Activated naive CD8-positive, alpha-beta T cell treated with anti-CD3 and anti-CD28 coated beads, Interleukin-2, amount 50 U/mL, for 24 hours (primary cell): ENCODE data around the gene TARBP2.

ENCODE experiments used
- ATAC-seq: fragments of 150-1000 bp; cut with Tn5 transposase; one replicate; pipeline ENCODE4 v1.10.0; 2021
- DNase-seq: peaks from one replicate; pipeline ENCODE4 v3.0.0; 2021
- H3K27ac Mint-ChIP-seq: one replicate; pipeline ENCODE4 v1.8.0; 2021; ENCODE audit warnings: mild to moderate bottlenecking, mixed read lengths
- H3K27me3 Mint-ChIP-seq: one replicate; pipeline ENCODE4 v1.8.0; 2021; ENCODE audit warnings: mixed read lengths
- H3K36me3 Mint-ChIP-seq: one replicate; pipeline ENCODE4 v1.8.0; 2021; ENCODE audit warnings: low read depth, mixed read lengths
- H3K4me1 Mint-ChIP-seq: one replicate; pipeline ENCODE4 v1.8.0; 2021; ENCODE audit warnings: mixed read lengths
- H3K4me3 Mint-ChIP-seq: one replicate; pipeline ENCODE4 v1.8.0; 2021; ENCODE audit warnings: mild to moderate bottlenecking, moderate library complexity, mixed read lengths
- H3K9me3 Mint-ChIP-seq: one replicate; pipeline ENCODE4 v1.8.0; 2021; ENCODE audit warnings: mixed read lengths

Gene TARBP2, protein sequence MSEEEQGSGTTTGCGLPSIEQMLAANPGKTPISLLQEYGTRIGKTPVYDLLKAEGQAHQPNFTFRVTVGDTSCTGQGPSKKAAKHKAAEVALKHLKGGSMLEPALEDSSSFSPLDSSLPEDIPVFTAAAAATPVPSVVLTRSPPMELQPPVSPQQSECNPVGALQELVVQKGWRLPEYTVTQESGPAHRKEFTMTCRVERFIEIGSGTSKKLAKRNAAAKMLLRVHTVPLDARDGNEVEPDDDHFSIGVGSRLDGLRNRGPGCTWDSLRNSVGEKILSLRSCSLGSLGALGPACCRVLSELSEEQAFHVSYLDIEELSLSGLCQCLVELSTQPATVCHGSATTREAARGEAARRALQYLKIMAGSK

GRCh38 chr12:53500776-53501614 lies at the start of gene TARBP2:
TSS of gene TARBP2 (plus strand) at chr12:53501283. CDS start at chr12:53501409, 126 bp downstream.
- ATAC-seq (peak; percentile 84), DNase-seq (peak; percentile 92)
- H3K9me3 Mint-ChIP-seq, result no peaks in the 10 kb centered on the region
- peak within 1 kb of the TSS; percentile 90 for H3K27ac Mint-ChIP-seq
- H3K4me3 Mint-ChIP-seq, result peak within 1 kb of the TSS; percentile 88
- peaks cover 37% of the 10 kb centered on the region for H3K4me1 Mint-ChIP-seq
- H3K36me3 Mint-ChIP-seq, result peaks cover 7% of the 10 kb centered on the region
- peaks cover 1% of the 10 kb centered on the region for H3K27me3 Mint-ChIP-seq

DNA sequence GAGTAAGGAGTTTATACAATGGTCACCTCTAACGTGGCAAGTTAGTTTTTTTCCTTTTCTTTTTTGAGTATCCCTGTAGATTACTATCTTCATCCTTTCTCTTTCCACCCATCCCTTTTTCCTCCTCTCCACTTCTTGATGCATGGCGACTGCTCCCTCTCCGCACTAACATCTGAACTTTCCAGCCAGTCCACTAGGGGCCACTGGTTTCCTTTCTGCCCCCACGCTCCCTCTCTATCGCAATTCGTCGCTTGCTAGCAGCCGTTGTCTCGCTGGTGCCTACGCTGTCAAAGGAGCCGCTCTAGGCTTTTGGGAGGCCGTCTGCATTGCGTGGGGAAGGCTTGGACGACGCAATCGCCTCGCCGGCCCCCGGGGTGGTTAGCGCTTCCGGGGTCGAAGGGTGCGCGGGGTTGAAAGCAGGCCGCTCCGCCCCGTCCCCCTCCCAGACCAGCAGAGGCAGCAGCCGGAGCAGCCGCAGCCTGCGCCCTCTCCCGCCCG lies 49.4 kb upstream of the TARBP2 start, which contains the start of gene PCBP2:
Gene PCBP2, plus strand, starts transcription at position 442 of the 498 bp plus-strand sequence. CDS start 2,699 bp downstream, outside the sequence.
- Mint-ChIP-seq H3K27ac (peak within 1 kb of the TSS; percentile 99), H3K36me3 (peaks cover 54% of the 10 kb centered on the region), H3K27me3 (no peaks in the 10 kb centered on the region), H3K4me1 (peaks cover 43% of the 10 kb centered on the region), H3K9me3 (no peaks in the 10 kb centered on the region), H3K4me3 (peak within 1 kb of the TSS; percentile 97)
- ATAC-seq (peak; percentile 97), DNase-seq (peak; percentile 97)

GRCh38 chr12:53452159-53453077 lies 48.7 kb upstream of the TARBP2 start:
- peak overlapping the region; percentile 99 for H3K27ac Mint-ChIP-seq
- ATAC-seq (peak; percentile 35), DNase-seq (peak; percentile 73)
- H3K36me3 Mint-ChIP-seq, result peaks cover 57% of the 10 kb centered on the region
- H3K4me1 Mint-ChIP-seq, result peaks cover 43% of the 10 kb centered on the region
- H3K27me3 Mint-ChIP-seq, result no peaks in the 10 kb centered on the region
- no peaks in the 10 kb centered on the region for H3K9me3 Mint-ChIP-seq
- peak overlapping the region; percentile 97 for H3K4me3 Mint-ChIP-seq

DNA sequence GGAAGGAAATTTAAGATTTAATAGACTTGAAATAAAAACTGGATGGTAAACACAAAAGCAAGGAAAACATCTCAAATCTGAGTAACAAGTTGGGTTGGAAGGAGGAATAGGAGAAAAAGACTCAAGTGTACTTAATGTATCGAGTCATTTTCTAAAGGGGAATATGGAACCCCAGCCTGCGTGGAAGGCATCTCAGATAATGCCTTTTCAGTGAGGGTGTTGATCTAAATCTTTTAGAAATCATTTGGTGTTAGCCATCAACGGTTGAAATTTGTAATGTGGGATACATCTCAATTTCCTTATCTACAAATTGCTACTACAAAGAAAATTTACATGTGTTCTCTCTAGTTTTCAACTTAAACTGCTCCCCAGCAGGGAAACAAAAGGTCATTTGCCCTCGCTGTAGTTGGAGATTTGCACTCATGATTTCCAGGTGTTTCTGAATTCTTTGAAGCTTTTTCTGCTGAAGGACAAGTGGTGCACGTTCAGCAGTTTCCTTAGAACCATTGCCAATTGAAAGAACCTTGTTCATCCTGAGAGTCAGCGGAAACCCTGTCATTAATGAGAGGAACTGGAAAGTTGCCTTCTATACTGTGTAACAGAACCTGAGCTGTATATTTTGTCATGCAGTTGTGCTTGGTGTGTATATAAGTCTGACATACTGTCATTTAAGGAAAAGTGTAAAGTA lies 47.0 kb upstream of the TARBP2 start:
- no peak for ATAC-seq
- Mint-ChIP-seq H3K9me3 (no peaks in the 10 kb centered on the region), H3K27ac (peak overlapping the region; percentile 99), H3K27me3 (no peaks in the 10 kb centered on the region), H3K4me1 (peaks cover 53% of the 10 kb centered on the region), H3K36me3 (peaks cover 63% of the 10 kb centered on the region), H3K4me3 (peak overlapping the region; percentile 97)
- no peak for DNase-seq

DNA sequence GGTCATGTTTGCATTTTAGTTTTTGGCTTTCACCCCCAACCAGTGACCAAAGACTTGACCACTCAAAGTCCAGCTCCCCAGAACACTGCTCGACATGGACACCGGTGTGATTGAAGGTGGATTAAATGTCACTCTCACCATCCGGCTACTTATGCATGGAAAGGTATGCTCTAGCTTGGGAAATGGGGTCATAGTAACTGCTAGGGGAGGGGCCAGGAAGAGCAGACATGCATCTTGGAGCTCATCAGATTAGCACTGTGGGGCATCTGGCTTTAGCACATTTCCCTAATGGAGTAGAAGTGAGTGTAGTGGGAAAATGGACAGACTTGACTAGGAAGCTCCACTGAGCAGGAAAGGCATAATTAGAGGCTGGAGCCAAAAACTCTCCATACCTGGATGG lies 46.4 kb upstream of the TARBP2 start:
- peaks cover 56% of the 10 kb centered on the region for H3K4me1 Mint-ChIP-seq
- no peak for ATAC-seq
- DNase-seq, result no peak
- H3K9me3 Mint-ChIP-seq, result no peaks in the 10 kb centered on the region
- peak overlapping the region; percentile 97 for H3K4me3 Mint-ChIP-seq
- H3K36me3 Mint-ChIP-seq, result peaks cover 67% of the 10 kb centered on the region
- H3K27ac Mint-ChIP-seq, result peak overlapping the region; percentile 99
- no peaks in the 10 kb centered on the region for H3K27me3 Mint-ChIP-seq

GRCh38 chr12:53456654-53457366 lies 44.3 kb upstream of the TARBP2 start:
- no peak overlapping the region for H3K27ac Mint-ChIP-seq
- H3K9me3 Mint-ChIP-seq, result no peaks in the 10 kb centered on the region
- no peak overlapping the region for H3K4me3 Mint-ChIP-seq
- H3K36me3 Mint-ChIP-seq, result peaks cover 85% of the 10 kb centered on the region
- peaks cover 65% of the 10 kb centered on the region for H3K4me1 Mint-ChIP-seq
- no peaks in the 10 kb centered on the region for H3K27me3 Mint-ChIP-seq
- DNase-seq (no peak), ATAC-seq (no peak)

- DNase-seq (no peak), ATAC-seq (no peak)
- H3K36me3 Mint-ChIP-seq, result peaks cover 93% of the 10 kb centered on the region
- H3K9me3 Mint-ChIP-seq, result no peaks in the 10 kb centered on the region
- H3K27me3 Mint-ChIP-seq, result no peaks in the 10 kb centered on the region
- no peak overlapping the region for H3K4me3 Mint-ChIP-seq
- H3K4me1 Mint-ChIP-seq, result peaks cover 66% of the 10 kb centered on the region
- peak overlapping the region; percentile 62 for H3K27ac Mint-ChIP-seq
These were observed 42.0 kb upstream of the TARBP2 start for GRCh38 chr12:53459097-53459496.

GRCh38 chr12:53461059-53461458 lies 40.0 kb upstream of the TARBP2 start:
- no peak overlapping the region for H3K4me3 Mint-ChIP-seq
- peaks cover 90% of the 10 kb centered on the region for H3K36me3 Mint-ChIP-seq
- H3K27me3 Mint-ChIP-seq, result no peaks in the 10 kb centered on the region
- peak overlapping the region; percentile 75 for H3K27ac Mint-ChIP-seq
- ATAC-seq (no peak), DNase-seq (no peak)
- peaks cover 53% of the 10 kb centered on the region for H3K4me1 Mint-ChIP-seq
- no peaks in the 10 kb centered on the region for H3K9me3 Mint-ChIP-seq

GRCh38 chr12:53461591-53461990 lies 39.5 kb upstream of the TARBP2 start:
- Mint-ChIP-seq H3K27ac (peak overlapping the region; percentile 75), H3K4me1 (peaks cover 51% of the 10 kb centered on the region), H3K9me3 (no peaks in the 10 kb centered on the region), H3K36me3 (peaks cover 90% of the 10 kb centered on the region), H3K27me3 (no peaks in the 10 kb centered on the region), H3K4me3 (no peak overlapping the region)
- DNase-seq (no peak), ATAC-seq (no peak)

- peaks cover 50% of the 10 kb centered on the region for H3K4me1 Mint-ChIP-seq
- no peaks in the 10 kb centered on the region for H3K27me3 Mint-ChIP-seq
- ATAC-seq (no peak), DNase-seq (no peak)
- peak overlapping the region; percentile 53 for H3K27ac Mint-ChIP-seq
- peaks cover 94% of the 10 kb centered on the region for H3K36me3 Mint-ChIP-seq
- H3K4me3 Mint-ChIP-seq, result no peak overlapping the region
- no peaks in the 10 kb centered on the region for H3K9me3 Mint-ChIP-seq
These were observed 38.1 kb upstream of the TARBP2 start for GRCh38 chr12:53462935-53463334.

DNA sequence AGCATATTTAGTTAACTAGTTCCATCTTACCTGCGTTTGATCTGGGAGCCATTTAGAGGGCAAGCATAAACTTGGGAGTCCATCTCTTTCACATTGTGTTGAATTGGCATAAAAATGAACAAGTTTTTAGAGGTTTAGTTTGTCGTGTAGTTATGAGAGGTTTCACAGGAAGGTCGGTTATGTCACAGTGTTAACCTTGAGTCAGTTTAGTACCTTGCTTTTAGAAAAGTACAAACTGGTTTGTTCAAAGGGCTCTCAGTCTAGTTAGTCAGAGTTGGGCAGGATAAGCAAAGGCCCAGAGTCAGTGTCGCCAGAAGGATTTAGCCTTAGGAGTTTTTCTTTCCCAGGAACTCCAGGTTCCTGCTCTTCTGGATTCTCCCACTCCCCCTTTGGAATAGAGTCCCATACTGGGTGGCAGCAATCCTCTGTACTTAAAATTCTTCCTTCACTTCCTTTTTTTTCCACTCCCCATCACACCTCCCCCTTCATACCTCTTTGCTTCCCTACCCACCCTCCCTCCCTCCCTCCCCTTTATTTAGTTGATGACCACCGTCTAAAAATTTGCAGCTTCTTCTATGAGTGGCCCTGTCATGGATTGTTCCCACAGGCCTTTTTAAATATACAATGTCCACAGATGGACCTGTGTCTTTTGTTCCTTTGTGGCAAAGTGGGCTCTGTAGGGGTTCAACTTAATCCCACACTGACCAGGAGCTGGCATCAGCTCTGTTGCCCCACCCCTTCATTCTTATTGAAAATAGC lies 37.1 kb upstream of the TARBP2 start:
- no peak for DNase-seq

GRCh38 chr12:53464685-53465418 lies 36.2 kb upstream of the TARBP2 start:
- Mint-ChIP-seq H3K4me3 (no peak overlapping the region), H3K4me1 (peaks cover 39% of the 10 kb centered on the region), H3K27me3 (no peaks in the 10 kb centered on the region), H3K27ac (peak overlapping the region; percentile 31), H3K36me3 (peaks cover 92% of the 10 kb centered on the region), H3K9me3 (no peaks in the 10 kb centered on the region)
- DNase-seq (no peak), ATAC-seq (no peak)

More for the DNA sequence above, 37.1 kb upstream of the TARBP2 start:
- Mint-ChIP-seq H3K4me1 (peaks cover 45% of the 10 kb centered on the region), H3K27ac (peak overlapping the region; percentile 26), H3K9me3 (no peaks in the 10 kb centered on the region), H3K4me3 (no peak overlapping the region), H3K27me3 (no peaks in the 10 kb centered on the region), H3K36me3 (peaks cover 93% of the 10 kb centered on the region)
- ATAC-seq, result no peak
